ENCODE results near the gene TELO2.

GRCh38 chr16:1530883-1531637 lies 37.9 kb downstream of the TELO2 start:
- TF ChIP-seq, protein P1, sequence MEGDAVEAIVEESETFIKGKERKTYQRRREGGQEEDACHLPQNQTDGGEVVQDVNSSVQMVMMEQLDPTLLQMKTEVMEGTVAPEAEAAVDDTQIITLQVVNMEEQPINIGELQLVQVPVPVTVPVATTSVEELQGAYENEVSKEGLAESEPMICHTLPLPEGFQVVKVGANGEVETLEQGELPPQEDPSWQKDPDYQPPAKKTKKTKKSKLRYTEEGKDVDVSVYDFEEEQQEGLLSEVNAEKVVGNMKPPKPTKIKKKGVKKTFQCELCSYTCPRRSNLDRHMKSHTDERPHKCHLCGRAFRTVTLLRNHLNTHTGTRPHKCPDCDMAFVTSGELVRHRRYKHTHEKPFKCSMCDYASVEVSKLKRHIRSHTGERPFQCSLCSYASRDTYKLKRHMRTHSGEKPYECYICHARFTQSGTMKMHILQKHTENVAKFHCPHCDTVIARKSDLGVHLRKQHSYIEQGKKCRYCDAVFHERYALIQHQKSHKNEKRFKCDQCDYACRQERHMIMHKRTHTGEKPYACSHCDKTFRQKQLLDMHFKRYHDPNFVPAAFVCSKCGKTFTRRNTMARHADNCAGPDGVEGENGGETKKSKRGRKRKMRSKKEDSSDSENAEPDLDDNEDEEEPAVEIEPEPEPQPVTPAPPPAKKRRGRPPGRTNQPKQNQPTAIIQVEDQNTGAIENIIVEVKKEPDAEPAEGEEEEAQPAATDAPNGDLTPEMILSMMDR (IDR thresholded peaks at IDR 0.05) = no peak
- peak in 2 of 4 donors; percentile 17 to 20 for TF ChIP-seq POLR2A (IDR thresholded peaks at IDR 0.05)

Measured in esophagus squamous epithelium (tissue), 4 donors.